ENCODE data around the gene CELF3. TPM values are rescaled to one million over a fixed set of nuclear protein-coding genes. Genes with fewer than 3 reads are reported as not detected.

Gene CELF3
- total RNA-seq (2022) = 0.27 and 1.1 TPM in 2 replicates
- Bru-seq, nascent RNA = percentile 21 among the genes with signal in this experiment
- BruChase-seq, experiment 1, labeled RNA remaining after a 2-hour chase = percentile 21 among the genes with signal in this experiment
- BruChase-seq, experiment 2, labeled RNA remaining after a 6-hour chase = percentile 20 among the genes with signal in this experiment
- long read RNA-seq = 0 reads

DNA sequence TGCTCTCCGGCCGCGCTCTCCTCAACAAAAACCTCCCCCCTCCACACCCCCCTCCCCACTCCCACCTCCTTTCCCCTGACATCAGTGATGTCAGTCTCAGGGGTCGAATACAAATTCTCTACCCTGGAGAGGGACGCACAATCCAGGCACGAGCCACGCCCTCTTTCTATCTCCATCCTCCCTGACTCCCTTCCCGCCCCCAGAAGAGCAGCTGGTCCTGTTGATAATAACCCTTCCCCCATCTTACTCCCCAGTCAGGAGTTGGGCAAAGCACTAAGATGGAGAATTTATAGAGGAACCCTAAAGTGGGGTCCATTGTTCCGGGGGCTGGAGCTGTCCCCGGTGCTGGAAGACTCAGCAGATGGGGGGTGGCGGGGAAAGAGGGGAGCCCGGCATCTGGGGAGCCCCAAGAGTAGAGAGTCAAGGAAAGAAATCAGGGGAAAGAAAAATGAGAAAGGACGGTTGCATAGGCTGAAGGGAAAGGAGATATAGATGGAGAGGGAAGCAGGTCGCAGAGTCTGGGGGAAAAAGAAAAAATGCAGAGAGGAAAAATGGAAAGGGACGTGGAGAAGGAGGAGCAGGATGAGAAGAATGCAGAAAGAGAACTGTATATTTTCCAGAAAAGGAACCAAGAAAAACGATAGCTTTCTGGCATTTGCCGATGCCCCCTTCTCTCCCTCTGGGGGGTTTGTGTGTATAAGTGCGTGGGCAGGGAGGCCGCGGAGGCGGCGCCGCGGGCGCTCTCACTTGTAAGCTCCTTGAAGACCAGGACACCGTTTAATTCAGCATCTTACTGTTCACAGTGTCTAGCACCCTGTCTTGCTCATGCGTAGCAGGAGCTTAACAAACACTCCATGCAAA is at the start of gene CELF3:
CELF3 (minus strand) TSS at position 33 of the 861 bp plus-strand sequence. CDS start 783 bp downstream, outside the sequence.
- H3K27me3 ChIP-seq (replicated peaks; ENCODE audit: control insufficient read depth, insufficient read depth, low read length) = no peaks in the 10 kb centered on the region
- intact Hi-C loops (cut with micrococcal nuclease; ENCODE audit: unreplicated experiment) = no loop called here
- Mint-ChIP-seq H3K4me1 (ENCODE audit: low read depth, unreplicated experiment) (peaks cover 30% of the 10 kb centered on the region), H3K36me3 (ENCODE audit: insufficient read depth, unreplicated experiment) (no peaks in the 10 kb centered on the region), H3K9me3 (ENCODE audit: unreplicated experiment) (no peaks in the 10 kb centered on the region), H3K27ac (ENCODE audit: unreplicated experiment) (no peak within 1 kb of the TSS), H3K27me3 (ENCODE audit: insufficient read depth, unreplicated experiment) (peaks cover 3% of the 10 kb centered on the region), H3K4me3 (ENCODE audit: unreplicated experiment) (no peak within 1 kb of the TSS)
- no peaks in the 10 kb centered on the region for H3K9me3 ChIP-seq
- H3K4me1 ChIP-seq = peaks cover 31% of the 10 kb centered on the region
- DNase-seq = no peak
- TF ChIP-seq, protein P1, sequence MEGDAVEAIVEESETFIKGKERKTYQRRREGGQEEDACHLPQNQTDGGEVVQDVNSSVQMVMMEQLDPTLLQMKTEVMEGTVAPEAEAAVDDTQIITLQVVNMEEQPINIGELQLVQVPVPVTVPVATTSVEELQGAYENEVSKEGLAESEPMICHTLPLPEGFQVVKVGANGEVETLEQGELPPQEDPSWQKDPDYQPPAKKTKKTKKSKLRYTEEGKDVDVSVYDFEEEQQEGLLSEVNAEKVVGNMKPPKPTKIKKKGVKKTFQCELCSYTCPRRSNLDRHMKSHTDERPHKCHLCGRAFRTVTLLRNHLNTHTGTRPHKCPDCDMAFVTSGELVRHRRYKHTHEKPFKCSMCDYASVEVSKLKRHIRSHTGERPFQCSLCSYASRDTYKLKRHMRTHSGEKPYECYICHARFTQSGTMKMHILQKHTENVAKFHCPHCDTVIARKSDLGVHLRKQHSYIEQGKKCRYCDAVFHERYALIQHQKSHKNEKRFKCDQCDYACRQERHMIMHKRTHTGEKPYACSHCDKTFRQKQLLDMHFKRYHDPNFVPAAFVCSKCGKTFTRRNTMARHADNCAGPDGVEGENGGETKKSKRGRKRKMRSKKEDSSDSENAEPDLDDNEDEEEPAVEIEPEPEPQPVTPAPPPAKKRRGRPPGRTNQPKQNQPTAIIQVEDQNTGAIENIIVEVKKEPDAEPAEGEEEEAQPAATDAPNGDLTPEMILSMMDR (IDR thresholded peaks at IDR 0.05; ENCODE audit: insufficient read depth in 1 of 2, low read depth in 1 of 2, low read length in 1 of 2, severe bottlenecking in 1 of 2, unreplicated experiment in 1 of 2) = no peak
- BruUV-seq (replicated peaks) = no TSS peak
- ChIA-PET CTCF (interaction anchor here (0.6 kb wide), 1 partner anchor 21 kb away, joined by 4 read pairs; no protein-coding TSS in a partner anchor), POLR2A (no interaction called here)
- H3K4me3 ChIP-seq (ENCODE audit: low read depth, low read length) = no peak within 1 kb of the TSS
- H3K36me3 ChIP-seq (ENCODE audit: control insufficient read depth, insufficient read depth, low read length) = no peaks in the 10 kb centered on the region

DNA sequence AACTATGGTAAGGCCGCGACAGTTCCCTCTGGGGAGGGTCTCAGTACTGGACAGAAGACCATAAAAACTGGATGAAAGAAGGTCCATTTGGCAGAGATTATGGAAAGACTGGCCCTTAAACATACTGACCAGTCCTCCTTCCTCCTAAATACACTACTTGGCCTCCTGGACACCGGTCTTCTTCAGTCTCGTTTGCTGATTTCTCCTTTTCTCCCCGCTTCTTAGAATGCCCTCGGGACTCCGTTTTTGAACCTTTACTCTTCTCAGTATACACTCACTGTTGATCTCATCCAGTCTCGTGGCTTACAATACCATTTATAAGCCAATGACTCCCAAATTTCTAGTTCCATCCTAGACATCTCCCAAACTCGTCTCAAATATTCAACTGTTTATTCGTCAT is 47.4 kb upstream of the CELF3 start:
- H3K9me3 ChIP-seq = no peaks in the 10 kb centered on the region
- H3K27me3 ChIP-seq (replicated peaks; ENCODE audit: control insufficient read depth, insufficient read depth, low read length) = no peaks in the 10 kb centered on the region
- Mint-ChIP-seq H3K27ac (ENCODE audit: unreplicated experiment) (peak overlapping the region; percentile 76), H3K27me3 (ENCODE audit: insufficient read depth, unreplicated experiment) (no peaks in the 10 kb centered on the region), H3K36me3 (ENCODE audit: insufficient read depth, unreplicated experiment) (peaks cover 30% of the 10 kb centered on the region), H3K4me3 (ENCODE audit: unreplicated experiment) (peak overlapping the region; percentile 91), H3K9me3 (ENCODE audit: unreplicated experiment) (no peaks in the 10 kb centered on the region), H3K4me1 (ENCODE audit: low read depth, unreplicated experiment) (peaks cover 25% of the 10 kb centered on the region)
- H3K36me3 ChIP-seq (ENCODE audit: control insufficient read depth, insufficient read depth, low read length) = peaks cover 2% of the 10 kb centered on the region; the same call in 1 of the 2 replicates
- no peak for DNase-seq
- POLR2A ChIA-PET = no interaction called here
- H3K4me1 ChIP-seq = peaks cover 17% of the 10 kb centered on the region
- intact Hi-C loops (cut with micrococcal nuclease; ENCODE audit: unreplicated experiment) = no loop called here
- TF ChIP-seq, protein P1 (IDR thresholded peaks at IDR 0.05; ENCODE audit: insufficient read depth in 1 of 2, low read depth in 1 of 2, low read length in 1 of 2, severe bottlenecking in 1 of 2, unreplicated experiment in 1 of 2) = no peak
- BruUV-seq (replicated peaks) = no TSS peak
- CTCF ChIA-PET = no interaction called here
- peak overlapping the region; percentile 56 for H3K4me3 ChIP-seq (ENCODE audit: low read depth, low read length)
